ENCODE measurements around the gene SEC14L5.
"Not testable (repeated sequence)": the region's sequence is repeated elsewhere in the genome, so short reads cannot be mapped to it uniquely, and the experiment has no call there.

SEC14L5 gene

DNA sequence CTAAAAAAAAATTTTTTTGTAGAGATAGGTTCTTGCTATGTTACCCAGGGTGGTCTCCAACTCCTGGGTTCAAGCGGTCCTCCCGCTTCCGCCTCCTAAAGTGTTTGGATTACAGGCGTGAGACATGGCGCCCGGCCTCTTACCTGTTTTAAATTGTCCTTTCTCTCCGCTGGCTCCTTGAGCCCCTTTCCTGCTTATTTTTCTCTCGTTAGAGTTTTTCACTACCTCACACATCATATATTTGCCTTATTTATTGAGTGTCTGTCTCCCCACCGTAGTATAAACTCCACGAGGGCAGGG lies 760 bp upstream of the SEC14L5 start:
- no peak for DNase-seq

- no peak for DNase-seq
Measured at GRCh38 chr16:4958510-4959438, 644 bp downstream of the SEC14L5 start.

DNA sequence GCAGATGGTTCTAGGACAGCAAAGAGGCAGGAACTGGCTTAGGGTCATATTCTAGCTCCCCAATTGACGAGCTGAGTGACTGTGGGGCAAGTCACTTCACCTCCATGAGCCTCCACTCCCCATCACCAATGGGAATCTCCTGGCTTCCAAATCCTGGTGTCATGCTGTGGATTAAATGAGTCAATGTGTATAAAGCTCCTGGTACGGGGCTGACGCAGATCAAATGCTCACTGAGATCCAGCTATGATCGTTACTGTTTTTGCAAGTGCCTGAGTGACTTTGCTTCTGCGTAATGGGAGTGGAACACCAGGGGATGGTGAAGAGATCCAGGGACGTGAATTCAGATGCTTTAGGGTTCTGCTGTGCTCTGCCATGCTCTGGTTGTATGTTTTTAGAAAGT lies 2.4 kb downstream of the SEC14L5 start:
- DNase-seq, result no peak

- no peak for DNase-seq
Measured at GRCh38 chr16:4962716-4963115, 4.6 kb downstream of the SEC14L5 start.

- DNase-seq, result not testable (repeated sequence)
Measured at GRCh38 chr16:4963527-4963926, 5.4 kb downstream of the SEC14L5 start.

- DNase-seq, result no peak
Measured at GRCh38 chr16:4966736-4967453, 8.8 kb downstream of the SEC14L5 start.

DNA sequence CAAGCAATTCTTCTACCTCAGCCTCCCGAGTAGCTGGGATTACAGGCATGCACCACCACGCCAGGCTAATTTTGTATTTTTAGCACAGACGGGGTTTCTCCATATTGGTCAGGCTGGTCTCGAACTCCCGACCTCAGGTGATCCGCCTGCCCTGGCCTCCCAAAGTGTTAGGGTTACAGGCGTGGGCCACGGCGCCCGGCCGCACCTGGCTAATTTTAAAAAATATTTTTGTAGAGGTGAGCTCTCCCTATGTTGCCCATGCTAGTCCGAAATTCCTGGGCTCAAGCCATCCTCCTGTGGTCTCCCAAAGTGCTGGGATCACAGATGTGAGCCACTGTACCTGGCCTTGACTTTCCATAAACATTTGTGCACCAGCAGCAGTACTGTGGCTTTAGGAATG lies 10.1 kb downstream of the SEC14L5 start:
- not testable (repeated sequence) for DNase-seq

GRCh38 chr16:4968879-4969483 lies 10.9 kb downstream of the SEC14L5 start:
- DNase-seq, result no peak

GRCh38 chr16:4970010-4970409 lies 11.9 kb downstream of the SEC14L5 start:
- no peak for DNase-seq

DNA sequence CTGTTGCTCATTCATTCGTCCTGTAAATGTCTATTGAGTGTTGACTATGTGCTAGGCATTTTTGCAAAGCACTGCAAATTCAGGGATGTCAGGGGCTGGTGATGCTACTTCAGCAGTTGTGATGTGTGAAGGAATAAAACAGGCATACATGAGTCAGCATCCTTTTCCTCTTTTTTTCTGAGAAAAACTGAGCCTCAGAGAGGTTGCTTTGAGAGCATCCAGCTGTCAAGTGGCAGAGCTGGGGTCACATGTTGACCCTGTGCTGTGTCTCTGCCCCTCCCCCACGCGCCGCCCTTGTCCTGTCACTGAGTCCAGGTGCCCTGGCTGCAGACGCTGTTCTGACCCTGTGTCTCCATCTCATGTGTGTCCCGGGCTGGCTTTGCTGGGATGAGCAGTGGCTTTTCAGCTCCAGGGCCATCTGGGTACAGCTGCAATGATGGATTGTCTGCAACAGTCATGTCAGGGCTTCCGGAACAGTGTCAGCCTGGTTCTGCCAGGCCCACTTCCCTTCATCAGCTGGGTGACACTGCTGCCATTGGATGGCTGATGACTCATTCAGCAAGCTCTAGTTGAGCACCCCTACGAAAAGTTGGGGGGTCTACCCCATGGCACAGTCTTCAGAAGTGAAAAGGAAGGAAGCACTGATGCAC lies 14.9 kb downstream of the SEC14L5 start:
- no peak for DNase-seq

DNA sequence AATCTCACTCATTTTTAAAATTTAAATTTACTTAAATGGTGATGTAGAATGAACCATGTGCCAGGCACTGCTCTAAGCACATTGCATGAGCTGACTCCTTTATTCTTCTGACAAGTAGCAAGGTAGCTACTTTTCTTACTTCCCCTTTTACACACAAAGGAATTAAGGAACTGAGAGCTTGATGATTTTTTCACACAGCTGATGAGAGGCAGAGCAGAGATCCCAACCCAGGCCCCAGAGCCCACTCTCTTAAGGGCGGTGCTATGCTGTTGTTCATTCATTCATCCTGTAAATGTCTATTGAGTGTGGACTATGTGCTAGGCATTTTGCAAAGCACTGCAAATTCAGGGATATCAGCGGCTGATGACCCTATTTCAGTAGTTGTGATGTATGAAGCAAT lies 17.9 kb downstream of the SEC14L5 start:
- no peak for DNase-seq

DNA sequence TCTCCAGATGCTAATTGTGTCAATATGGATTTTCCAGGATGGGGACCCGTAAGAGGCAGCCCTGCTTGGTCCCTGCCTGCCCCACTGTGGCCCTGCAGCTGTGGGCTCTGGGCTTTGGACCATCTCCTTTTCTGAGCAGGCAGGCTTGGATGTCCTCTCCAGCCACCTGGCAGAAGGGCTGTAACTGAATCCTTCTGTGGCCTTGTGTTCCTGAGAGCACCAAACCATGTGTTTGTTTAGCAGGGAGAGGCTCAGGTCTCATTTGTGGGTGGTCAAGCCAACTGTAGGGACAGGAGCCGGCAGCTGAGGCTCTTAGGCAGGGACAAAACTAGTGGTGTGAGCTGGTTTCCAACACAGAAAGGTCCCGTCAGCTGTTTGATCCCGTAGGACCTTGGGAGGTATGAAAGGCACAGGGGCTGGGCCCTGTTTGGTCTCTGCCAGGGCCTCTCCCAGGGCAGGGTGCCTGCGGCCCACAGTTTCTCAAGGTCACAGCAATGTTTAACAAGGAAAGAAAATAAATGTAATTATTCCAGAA lies 18.5 kb downstream of the SEC14L5 start:
- no peak for DNase-seq

GRCh38 chr16:4979164-4979563 lies 21.0 kb downstream of the SEC14L5 start:
- DNase-seq, result no peak

DNA sequence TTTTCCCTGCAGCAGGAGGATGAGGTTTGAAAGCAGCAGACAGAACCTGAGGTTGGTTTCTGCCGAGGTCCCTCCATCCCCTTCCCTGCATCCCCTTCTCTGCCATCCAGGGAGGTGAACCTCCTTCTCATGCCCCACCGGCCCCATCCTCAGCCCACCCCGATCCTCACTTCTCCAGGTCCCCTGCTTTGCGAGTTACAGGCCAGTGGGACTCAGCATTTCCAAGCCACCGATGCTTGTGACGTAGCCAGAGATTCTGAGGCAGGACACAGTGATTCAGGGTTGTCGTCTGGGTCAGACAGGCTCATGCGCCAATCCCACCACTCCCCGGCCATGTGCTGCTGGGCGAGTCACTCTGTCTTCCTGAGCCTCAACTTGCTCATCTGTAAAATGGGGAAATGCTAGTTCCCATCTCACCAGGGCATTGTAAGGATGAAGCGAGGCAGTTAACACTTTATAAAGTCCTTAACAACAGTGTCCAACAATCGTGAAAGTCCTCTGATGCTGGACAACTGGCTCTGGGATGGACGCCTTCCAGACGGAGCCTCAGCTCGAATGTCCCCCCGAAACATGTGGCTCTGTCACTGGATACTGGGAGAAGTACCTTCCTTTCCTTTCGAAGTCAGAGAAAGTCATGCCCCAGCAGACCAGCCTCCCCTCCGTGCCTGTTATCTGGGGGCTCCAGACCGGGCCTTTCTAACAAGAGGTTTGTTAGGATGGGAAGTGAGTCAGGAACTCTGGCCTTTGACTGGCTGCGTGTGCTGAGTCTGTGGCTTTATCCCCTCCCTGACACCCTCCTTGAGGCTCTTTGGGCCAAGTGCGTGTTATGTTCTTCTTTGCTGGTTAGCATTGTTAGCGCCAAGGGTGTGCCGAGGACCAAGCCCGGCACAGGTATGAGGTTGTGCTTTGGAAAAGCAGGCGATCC lies 21.9 kb downstream of the SEC14L5 start:
- no peak for DNase-seq

- DNase-seq, result no peak
Measured at GRCh38 chr16:4980691-4981090, 22.6 kb downstream of the SEC14L5 start.

DNA sequence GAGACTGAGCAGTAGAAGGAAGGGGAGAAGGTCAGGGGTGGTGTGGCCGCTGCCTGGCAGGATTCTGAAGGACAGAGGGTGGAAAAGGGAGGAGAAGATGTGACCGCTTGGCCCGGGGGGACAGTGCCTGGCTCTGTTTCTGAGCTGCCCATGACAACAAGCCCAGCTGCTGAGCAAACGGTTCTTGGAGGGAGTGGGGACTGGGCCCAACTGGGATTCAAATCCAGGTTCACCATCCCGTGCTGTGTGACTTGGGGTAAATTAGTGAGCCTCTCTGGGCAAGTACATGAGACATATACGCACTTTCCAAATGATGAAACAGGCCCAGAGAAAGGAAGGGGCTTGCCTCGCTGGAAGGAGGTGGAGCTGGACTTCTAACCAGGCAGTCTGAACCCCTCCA lies 23.3 kb downstream of the SEC14L5 start:
- no peak for DNase-seq

- DNase-seq, result no peak
Measured at GRCh38 chr16:4982056-4982867, 24.1 kb downstream of the SEC14L5 start.

GRCh38 chr16:4984174-4984990 lies 26.3 kb downstream of the SEC14L5 start:
- no peak for DNase-seq

DNA sequence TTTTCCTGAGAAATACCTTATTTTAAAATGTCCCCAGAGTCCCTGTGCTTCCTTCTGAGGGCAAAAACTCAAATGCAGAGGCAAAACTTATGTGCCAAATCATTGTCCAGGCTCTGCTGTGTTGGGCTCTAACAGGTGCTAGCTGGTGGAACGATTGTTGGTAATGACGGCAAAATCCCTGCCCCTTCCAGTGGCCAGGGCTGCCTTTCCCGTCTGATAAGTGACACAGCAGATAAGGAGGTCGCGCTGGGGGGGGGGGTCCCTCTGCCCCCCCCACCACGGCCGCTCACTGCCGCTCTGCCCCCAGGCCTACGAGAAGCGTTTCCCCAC lies 29.1 kb downstream of the SEC14L5 start:
- DNase-seq, result no peak
